RWPE1 (cell line): ENCODE measurements around the gene PCED1B.
"Not testable (repeated sequence)": the region's sequence is repeated elsewhere in the genome, so short reads cannot be mapped to it uniquely, and the experiment has no call there.

ENCODE experiments used
- CTCF ChIA-PET: fragments of 350-600 bp; sonication (Branson Sonifier 250); formaldehyde crosslinking; extraction: SDS; loops from one replicate; lab custom pipeline; 2021; lab: Yijun Ruan, JAX
- POLR2A ChIA-PET: fragments of 400-600 bp; formaldehyde crosslinking; extraction: SDS; loops from one replicate; lab custom pipeline; 2020; ENCODE audit warnings: antibody characterized with exemption; ENCODE audit not compliant: low non-redundant PET; lab: Yijun Ruan, JAX
- DNase-seq: peaks from one replicate; pipeline ENCODE4 v3.0.0; 2012; ENCODE audit warnings: low spot score
- H3K27ac ChIP-seq: fragments of 450-650 bp; 2 replicates; pipeline ENCODE4 v1.5.1; 2017
- TF ChIP-seq, protein P1 (sequence below): fragments of 450-650 bp; conservative IDR thresholded peaks from 2 replicates; pipeline ENCODE4 v1.5.1; 2017; ENCODE audit warnings: low read depth, mild to moderate bottlenecking

PCED1B gene

GRCh38 chr12:47272412-47273190, 193.2 kb downstream of the PCED1B start:
- no peak overlapping the region for H3K27ac ChIP-seq
- ChIA-PET POLR2A (no interaction called here), CTCF (no interaction called here)
- DNase-seq, result no peak
- TF ChIP-seq, protein P1, sequence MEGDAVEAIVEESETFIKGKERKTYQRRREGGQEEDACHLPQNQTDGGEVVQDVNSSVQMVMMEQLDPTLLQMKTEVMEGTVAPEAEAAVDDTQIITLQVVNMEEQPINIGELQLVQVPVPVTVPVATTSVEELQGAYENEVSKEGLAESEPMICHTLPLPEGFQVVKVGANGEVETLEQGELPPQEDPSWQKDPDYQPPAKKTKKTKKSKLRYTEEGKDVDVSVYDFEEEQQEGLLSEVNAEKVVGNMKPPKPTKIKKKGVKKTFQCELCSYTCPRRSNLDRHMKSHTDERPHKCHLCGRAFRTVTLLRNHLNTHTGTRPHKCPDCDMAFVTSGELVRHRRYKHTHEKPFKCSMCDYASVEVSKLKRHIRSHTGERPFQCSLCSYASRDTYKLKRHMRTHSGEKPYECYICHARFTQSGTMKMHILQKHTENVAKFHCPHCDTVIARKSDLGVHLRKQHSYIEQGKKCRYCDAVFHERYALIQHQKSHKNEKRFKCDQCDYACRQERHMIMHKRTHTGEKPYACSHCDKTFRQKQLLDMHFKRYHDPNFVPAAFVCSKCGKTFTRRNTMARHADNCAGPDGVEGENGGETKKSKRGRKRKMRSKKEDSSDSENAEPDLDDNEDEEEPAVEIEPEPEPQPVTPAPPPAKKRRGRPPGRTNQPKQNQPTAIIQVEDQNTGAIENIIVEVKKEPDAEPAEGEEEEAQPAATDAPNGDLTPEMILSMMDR, result no peak

DNA sequence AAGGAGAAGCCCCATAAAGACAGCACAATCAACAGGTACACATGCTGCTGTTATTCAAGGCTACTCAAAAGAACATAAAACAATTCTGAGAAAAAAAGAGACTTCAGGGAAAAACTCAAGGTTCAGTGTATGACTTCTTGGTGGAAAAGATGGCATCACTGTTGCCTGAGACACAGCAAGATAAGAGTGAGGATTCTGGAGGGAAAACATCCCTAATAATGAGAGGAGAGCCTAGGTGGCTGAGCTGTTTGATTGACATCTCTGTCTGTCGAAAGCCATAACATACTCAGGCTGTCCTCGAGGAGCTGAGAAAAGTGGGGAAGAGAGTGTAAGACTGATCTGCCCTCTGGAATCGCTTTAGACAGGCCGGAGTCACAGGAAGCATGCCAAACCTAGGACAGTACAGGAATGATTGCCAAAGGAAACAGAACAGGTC, 193.8 kb downstream of the PCED1B start:
- no peak overlapping the region for H3K27ac ChIP-seq
- CTCF ChIA-PET, result no interaction called here
- no peak for DNase-seq
- TF ChIP-seq, protein P1, result no peak
- POLR2A ChIA-PET, result no interaction called here

DNA sequence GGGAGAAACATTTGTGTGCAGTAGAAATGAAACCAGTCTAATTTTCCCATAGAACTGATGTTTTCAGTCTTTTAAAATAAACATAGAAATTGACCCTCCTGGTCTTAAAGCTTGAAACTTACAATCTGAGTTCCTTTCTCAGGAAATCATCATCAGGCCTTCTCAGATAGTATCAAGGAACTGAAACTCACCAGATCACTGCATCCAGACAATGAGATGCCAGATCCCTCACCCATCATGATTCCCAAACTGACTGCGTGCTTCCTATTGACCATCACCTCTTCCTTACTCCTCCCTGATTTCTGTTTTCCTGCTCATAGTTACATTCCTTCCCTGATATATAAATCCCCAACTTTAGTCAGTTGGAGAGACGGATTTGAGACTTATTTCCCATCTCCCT, 195.3 kb downstream of the PCED1B start:
- H3K27ac ChIP-seq, result no peak overlapping the region
- ChIA-PET POLR2A (no interaction called here), CTCF (no interaction called here)
- no peak for DNase-seq
- TF ChIP-seq, protein P1, result no peak

- ChIA-PET CTCF (no interaction called here), POLR2A (no interaction called here)
- H3K27ac ChIP-seq, result peak overlapping the region; percentile 83
- TF ChIP-seq, protein P1, result no peak
- DNase-seq, result no peak
Observed at GRCh38 chr12:47276253-47276620, 196.8 kb downstream of the PCED1B start.

DNA sequence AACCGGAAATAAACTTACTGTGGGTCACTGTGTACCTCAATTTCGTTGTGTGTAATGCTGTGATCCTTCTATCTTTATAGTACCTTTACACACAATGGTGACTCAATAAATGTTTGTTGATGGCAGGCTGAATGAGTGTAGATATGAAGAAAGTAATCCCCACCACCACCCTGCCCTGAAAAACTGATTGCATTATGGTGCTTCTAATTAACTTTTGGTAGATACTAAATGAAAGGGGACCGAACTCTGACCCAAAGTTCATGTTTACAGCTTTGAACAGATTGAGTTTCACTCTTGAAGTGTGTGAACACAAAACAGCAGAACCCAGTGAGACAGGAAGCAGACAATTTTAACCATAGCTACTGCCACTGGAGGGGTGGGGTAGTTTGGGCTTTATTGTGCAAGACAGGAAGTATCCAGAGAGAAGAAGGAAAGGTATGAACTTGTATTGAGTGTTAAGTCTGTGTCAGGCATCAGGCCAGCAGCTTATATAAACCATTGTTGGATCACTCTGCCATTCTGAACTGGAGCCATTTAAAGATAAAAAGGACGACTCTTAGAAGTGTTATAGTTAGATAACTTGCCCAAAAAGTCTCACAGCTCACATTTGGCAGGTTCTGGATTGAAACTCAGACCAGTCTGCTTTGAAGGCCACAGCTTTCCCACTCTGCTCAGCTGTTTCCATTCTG, 197.3 kb downstream of the PCED1B start:
- POLR2A ChIA-PET, result no interaction called here
- peak overlapping the region; percentile 83 for H3K27ac ChIP-seq
- peak; percentile 77 for DNase-seq
- CTCF ChIA-PET, result no interaction called here
- TF ChIP-seq, protein P1, result no peak

DNA sequence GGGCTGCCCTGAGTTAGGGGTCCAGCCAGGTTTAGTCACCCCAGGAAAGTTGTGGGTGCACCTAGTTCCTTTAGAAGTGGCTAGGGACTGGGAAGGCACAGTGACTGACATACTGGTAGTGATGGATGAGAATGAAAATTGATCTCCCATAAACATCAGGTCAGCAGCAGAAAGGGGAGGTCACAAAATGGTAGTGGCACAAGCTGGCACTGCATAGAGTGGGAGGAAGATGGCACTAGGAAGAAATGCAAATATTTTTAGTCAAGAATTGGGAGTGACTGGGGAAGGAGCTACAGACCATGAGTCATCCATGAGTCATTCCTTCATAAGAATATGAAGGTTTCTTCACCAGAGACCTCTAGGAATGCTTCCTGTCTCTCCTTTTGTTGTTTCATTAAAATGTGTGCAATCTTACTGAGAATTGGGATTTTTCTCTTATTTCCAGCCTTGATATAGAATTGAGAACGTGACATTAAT, 198.6 kb downstream of the PCED1B start:
- ChIA-PET CTCF (interaction anchor here (0.6 kb wide), 1 partner anchor 117 kb away, joined by 8 read pairs; no protein-coding TSS in a partner anchor), POLR2A (no interaction called here)
- TF ChIP-seq, protein P1, result no peak
- peak overlapping the region; percentile 83 for H3K27ac ChIP-seq
- peak; percentile 95 for DNase-seq

GRCh38 chr12:47279758-47280157, 200.3 kb downstream of the PCED1B start:
- DNase-seq, CTCF ChIA-PET, POLR2A ChIA-PET: not testable (repeated sequence)
- H3K27ac ChIP-seq, result peak overlapping the region; percentile 32; the same call in 1 of the 2 replicates
